ENCODE data around the gene GNB5. TPM values are rescaled to one million over a fixed set of nuclear protein-coding genes. Genes with fewer than 3 reads are reported as not detected.
A peak's percentile ranks its signal among the peaks of the same experiment; 100 is the strongest.

The GNB5 gene
- total and polyA plus RNA-seq, 2 of the 13 experiments (the other 11 are each of a cell fraction or from before 2014, with no cell fraction given) = 13.7 to 14.4 TPM

GRCh38 chr15:52184721-52185120, 6.5 kb downstream of the GNB5 start:
- DNase-seq (ENCODE audit: low spot score) (peak; percentile 29), FAIRE-seq (peak; percentile 53), ATAC-seq (peak; percentile 43)
- ChIA-PET POLR2A (interaction anchor here (0.7 to 1.4 kb wide), 4 partner anchors 8 to 47 kb away, joined by 3 to 5 read pairs (median 4); no protein-coding TSS in a partner anchor), CTCF (ENCODE audit: low intra/inter-chr PET ratio, low total read pairs) (no interaction called here)
- H4K20me1 ChIP-seq (ENCODE audit: insufficient read depth, low read length) = no peaks in the 10 kb centered on the region
- H3K36me3 ChIP-seq (replicated peaks in 1 of 2; ENCODE audit: control insufficient read depth in 1 of 2, insufficient read depth in 2 of 2, low read length in 2 of 2) = no peaks in the 10 kb centered on the region
- no peak overlapping the region for H3K9ac ChIP-seq (ENCODE audit: insufficient read depth, low read depth, low read length)
- 0 out of 5 replicates have a peak, but pooled peaks cover 0 to 4% of the 10 kb centered on the region in 2 experiments for H3K27me3 ChIP-seq (ENCODE audit: control insufficient read depth in 1 of 2, insufficient read depth in 2 of 2, low read length in 2 of 2)
- H3K27ac ChIP-seq (ENCODE audit: extremely low read length, insufficient read depth, low read length) = no peak overlapping the region
- no peak overlapping the region for H3K4me3 ChIP-seq (replicated peaks in 1 of 3; ENCODE audit: insufficient read depth in 1 of 3, low read depth in 2 of 3, low read length in 3 of 3)
- WGBS (ENCODE audit: low lambda C conversion rate) = 2% methylated on average over 5 of the region's 5 CpGs
- BruUV-seq (replicated peaks) = no TSS peak
- in situ Hi-C loops (cut with HindIII; ENCODE audit: extremely low pct_ligation_motif_present, low pct_unique_long_range_greater_than_20kb) = no loop called here
- no peak overlapping the region for H2AFZ ChIP-seq (ENCODE audit: low read length)
- no peaks in the 10 kb centered on the region for H3K79me2 ChIP-seq (ENCODE audit: insufficient read depth, low read length)
- H3K9me3 ChIP-seq (ENCODE audit: low read length) = no peaks in the 10 kb centered on the region
- peaks cover 66% of the 10 kb centered on the region for H3K4me1 ChIP-seq (ENCODE audit: insufficient read depth, low read length)
- intact Hi-C loops (cut with micrococcal nuclease; ENCODE audit: unreplicated experiment) = loop anchor here (10.0 kb wide), 1 partner anchor 550 kb away; no protein-coding TSS in a partner anchor
- peak overlapping the region; percentile 51 for H3K4me2 ChIP-seq (ENCODE audit: low read depth, low read length)
- TF ChIP-seq CEBPB (IDR thresholded peaks at IDR 0.05; ENCODE audit: borderline replicate concordance, low read depth, low read length) (peak; percentile 14; the same call in 1 of the 2 replicates), HNF1A (IDR thresholded peaks at IDR 0.05; ENCODE audit: low read depth) (0 out of 2 replicates have a peak, but pooled peaks have one; percentile 36), HNF1A (CRISPR knock-in tag; IDR thresholded peaks at IDR 0.05; ENCODE audit: borderline replicate concordance) (no peak), DPF2 (CRISPR knock-in tag; IDR thresholded peaks at IDR 0.05; ENCODE audit: borderline replicate concordance, low read depth) (no peak), FOXA3 (CRISPR knock-in tag; IDR thresholded peaks at IDR 0.05) (0 out of 2 replicates have a peak, but pooled peaks have one; percentile 6), MYNN (CRISPR knock-in tag; IDR thresholded peaks at IDR 0.05; ENCODE audit: low read depth) (no peak), SOX13 (IDR thresholded peaks at IDR 0.05) (no peak), SOX13 (CRISPR knock-in tag; conservative IDR thresholded peaks at IDR 0.05 in 1 of 2, IDR thresholded peaks at IDR 0.05 in 1 of 2) (peak in 1 of 2 experiments; percentile 67; a peak in 1 of 4 replicates), PAXIP1 (CRISPR knock-in tag; conservative IDR thresholded peaks at IDR 0.05) (0 out of 2 replicates have a peak, but pooled peaks have one; percentile 12), SOX6 (IDR thresholded peaks at IDR 0.05) (no peak), SOX6 (CRISPR knock-in tag; IDR thresholded peaks at IDR 0.05) (peak; percentile 63; the same call in 1 of the 2 replicates), CEBPG (CRISPR knock-in tag; IDR thresholded peaks at IDR 0.05) (0 out of 2 replicates have a peak, but pooled peaks have one; percentile 17), SOX5 (CRISPR knock-in tag; IDR thresholded peaks at IDR 0.05; ENCODE audit: borderline replicate concordance) (peak; percentile 30; the same call in 1 of the 2 replicates), ZNF574 (CRISPR knock-in tag; IDR thresholded peaks at IDR 0.05) (no peak), U2AF2 (IDR thresholded peaks at IDR 0.05; ENCODE audit: low read depth, low read length) (no peak)

Measured in HepG2 (cell line).